HG02970 (cell line): ENCODE data around the gene SYT1.

Experiments used
- ATAC-seq: cut with Tn5 transposase; IDR thresholded peaks from one replicate; pipeline ENCODE4 v1.9.1; 2021; ENCODE audit warnings: mild to moderate bottlenecking, moderate library complexity, moderate number of reproducible peaks; ENCODE audit not compliant: unreplicated experiment, low FRiP score

SYT1 gene

GRCh38 chr12:79326222-79326621, 461.6 kb downstream of the SYT1 start:
- no peak for ATAC-seq

- no peak for ATAC-seq
These were observed 462.1 kb downstream of the SYT1 start for GRCh38 chr12:79326663-79327062.

GRCh38 chr12:79327465-79327864, 462.9 kb downstream of the SYT1 start:
- ATAC-seq, result no peak

GRCh38 chr12:79329933-79330332, 465.4 kb downstream of the SYT1 start:
- no peak for ATAC-seq

- ATAC-seq, result no peak
These were observed 467.3 kb downstream of the SYT1 start for GRCh38 chr12:79331870-79332269.

- no peak for ATAC-seq
These were observed 468.6 kb downstream of the SYT1 start for GRCh38 chr12:79333144-79333543.

- ATAC-seq, result no peak
These were observed 473.2 kb downstream of the SYT1 start for GRCh38 chr12:79337662-79338290.

- no peak for ATAC-seq
These were observed 480.6 kb downstream of the SYT1 start for GRCh38 chr12:79344855-79345847.

GRCh38 chr12:79347866-79348265, 483.3 kb downstream of the SYT1 start:
- ATAC-seq, result no peak

- ATAC-seq, result no peak
These were observed 486.7 kb downstream of the SYT1 start for GRCh38 chr12:79351251-79351650.

GRCh38 chr12:79356216-79356615, 491.6 kb downstream of the SYT1 start:
- ATAC-seq, result no peak

- ATAC-seq, result no peak
These were observed 492.5 kb downstream of the SYT1 start for GRCh38 chr12:79357048-79357447.

- ATAC-seq, result no peak
These were observed 494.2 kb downstream of the SYT1 start for GRCh38 chr12:79358716-79359300.

GRCh38 chr12:79360286-79360685, 495.7 kb downstream of the SYT1 start:
- no peak for ATAC-seq

- ATAC-seq, result no peak
These were observed 496.4 kb downstream of the SYT1 start for GRCh38 chr12:79360936-79361335.

- ATAC-seq, result no peak
These were observed 499.6 kb downstream of the SYT1 start for GRCh38 chr12:79364197-79364596.

GRCh38 chr12:79366374-79366773, 501.8 kb downstream of the SYT1 start:
- ATAC-seq, result no peak

- no peak for ATAC-seq
These were observed 502.5 kb downstream of the SYT1 start for GRCh38 chr12:79367032-79367589.

GRCh38 chr12:79370021-79370420, 505.4 kb downstream of the SYT1 start:
- no peak for ATAC-seq

- ATAC-seq, result no peak
These were observed 506.7 kb downstream of the SYT1 start for GRCh38 chr12:79371226-79371625.

GRCh38 chr12:79373896-79374499, 509.4 kb downstream of the SYT1 start:
- no peak for ATAC-seq
